Skin epidermis (tissue), 12 donors: Measurements from ENCODE around the gene ATP13A2.

Source experiments
- H3K27ac ChIP-seq, 21 experiments: fragments of 200-600 bp; sonication (generic) in 11 of 21; one replicate each; pipeline ENCODE4 v1.5.0; 2020; ENCODE audit warnings: mild to moderate bottlenecking in 3 of 21, inconsistent platforms in 2 of 21, moderate library complexity in 2 of 21
- H3K4me3 ChIP-seq, 7 experiments: fragments of 200-600 bp; sonication (generic) in 2 of 7; one replicate each; pipeline ENCODE4 v1.5.0; 2020; ENCODE audit warnings: inconsistent platforms in 2 of 7, mild to moderate bottlenecking in 2 of 7, moderate library complexity in 1 of 7

The ATP13A2 gene

DNA sequence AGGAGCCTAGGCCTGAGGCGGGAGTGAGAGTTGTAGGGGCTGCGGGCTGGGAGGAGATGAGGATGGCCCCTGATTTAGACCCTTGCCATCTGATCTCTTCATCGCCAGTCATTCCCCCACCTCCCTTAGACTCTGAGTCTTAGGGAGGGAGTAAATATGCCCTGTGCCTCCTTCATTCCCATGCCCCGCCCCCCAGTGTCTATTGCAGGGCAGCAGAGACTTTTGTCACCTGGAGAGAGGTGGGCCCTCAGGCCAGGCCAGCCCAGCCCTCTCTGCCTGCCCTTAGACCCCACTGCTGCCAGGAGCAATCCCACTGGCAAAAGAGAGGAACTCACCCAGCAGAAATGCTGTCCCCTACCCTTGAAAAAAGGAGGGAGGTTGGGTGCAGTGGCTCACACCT lies 28.1 kb downstream of the ATP13A2 start:
- H3K4me3 ChIP-seq: no peak overlapping the region
- peak overlapping the region in 2 of 21 experiments; percentile 16 to 31 for H3K27ac ChIP-seq

DNA sequence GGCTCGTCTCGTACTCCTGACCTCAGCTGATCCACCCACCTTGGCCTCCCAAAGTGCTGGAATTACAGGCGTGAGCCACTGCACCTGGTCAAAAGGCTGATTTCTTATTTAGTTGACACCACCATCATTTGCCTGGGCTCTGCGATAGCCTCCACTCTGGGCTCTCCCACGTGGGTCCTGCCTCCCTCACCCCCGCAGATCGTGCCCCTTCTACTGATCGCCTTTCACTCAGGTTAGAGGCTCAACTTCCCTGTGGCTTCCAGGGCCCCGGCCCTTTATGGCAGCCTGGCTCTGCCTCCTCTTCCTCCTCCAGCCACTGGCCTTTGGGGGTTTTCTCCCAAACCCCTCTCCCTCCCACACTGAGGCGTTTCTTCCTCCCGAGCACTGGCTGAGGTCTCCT lies 28.8 kb downstream of the ATP13A2 start:
- H3K4me3 ChIP-seq: no peak overlapping the region
- H3K27ac ChIP-seq: no peak overlapping the region

- no peak overlapping the region for H3K4me3 ChIP-seq
- H3K27ac ChIP-seq: peak overlapping the region in 16 of 21 experiments; percentile 2 to 89 (median 78)
Measured at GRCh38 chr1:16981269-16981849, 30.4 kb downstream of the ATP13A2 start.

DNA sequence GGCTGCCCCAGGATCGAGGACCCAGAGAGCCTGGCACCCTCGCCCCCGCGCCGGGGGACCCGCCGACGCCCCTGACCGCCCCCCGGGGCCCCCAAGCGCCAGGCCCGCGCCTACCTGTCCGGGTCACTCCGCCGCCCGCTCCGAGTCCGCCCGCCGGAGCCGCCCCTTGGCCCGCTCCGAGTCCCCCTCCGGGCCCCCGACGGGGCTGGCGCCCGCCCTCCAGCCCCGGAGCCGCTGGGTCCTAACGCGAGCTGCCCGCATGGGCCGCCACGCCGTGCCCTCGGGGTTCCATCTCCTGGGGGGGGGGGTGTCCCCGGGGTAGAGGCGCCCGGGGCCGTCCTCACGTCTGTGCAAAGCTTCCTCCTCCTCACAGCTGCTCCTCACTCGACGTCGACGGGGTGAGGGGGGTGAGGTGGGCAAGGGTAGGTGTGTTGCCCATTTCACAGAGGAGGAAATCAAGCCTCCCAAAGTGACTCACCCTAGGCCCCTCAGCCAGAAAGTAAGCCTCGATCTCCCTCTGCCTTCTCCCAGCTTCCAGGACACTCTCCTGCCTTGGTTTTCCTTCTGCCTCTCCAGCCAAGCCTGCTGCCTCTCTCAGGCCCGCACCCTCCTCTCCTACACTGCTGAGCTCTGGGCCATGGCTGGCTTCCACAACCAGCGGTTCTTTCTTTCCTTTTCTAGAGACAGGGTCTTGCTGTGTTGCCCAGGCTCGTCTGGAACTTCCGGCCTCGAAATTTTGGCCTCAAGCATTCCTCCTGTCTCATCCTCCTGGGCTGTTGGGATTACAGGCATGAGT lies 31.1 kb downstream of the ATP13A2 start, which contains the start of gene MFAP2:
Gene MFAP2 (minus strand): TSS at position 148 of the 796 bp plus-strand sequence. CDS start 2,347 bp downstream, outside the sequence.
- Histone ChIP-seq H3K27ac (peak within 1 kb of the TSS in 20 of 21 experiments; percentile 18 to 89 (median 78)), H3K4me3 (peak within 1 kb of the TSS; percentile 26 to 49 (median 37))

DNA sequence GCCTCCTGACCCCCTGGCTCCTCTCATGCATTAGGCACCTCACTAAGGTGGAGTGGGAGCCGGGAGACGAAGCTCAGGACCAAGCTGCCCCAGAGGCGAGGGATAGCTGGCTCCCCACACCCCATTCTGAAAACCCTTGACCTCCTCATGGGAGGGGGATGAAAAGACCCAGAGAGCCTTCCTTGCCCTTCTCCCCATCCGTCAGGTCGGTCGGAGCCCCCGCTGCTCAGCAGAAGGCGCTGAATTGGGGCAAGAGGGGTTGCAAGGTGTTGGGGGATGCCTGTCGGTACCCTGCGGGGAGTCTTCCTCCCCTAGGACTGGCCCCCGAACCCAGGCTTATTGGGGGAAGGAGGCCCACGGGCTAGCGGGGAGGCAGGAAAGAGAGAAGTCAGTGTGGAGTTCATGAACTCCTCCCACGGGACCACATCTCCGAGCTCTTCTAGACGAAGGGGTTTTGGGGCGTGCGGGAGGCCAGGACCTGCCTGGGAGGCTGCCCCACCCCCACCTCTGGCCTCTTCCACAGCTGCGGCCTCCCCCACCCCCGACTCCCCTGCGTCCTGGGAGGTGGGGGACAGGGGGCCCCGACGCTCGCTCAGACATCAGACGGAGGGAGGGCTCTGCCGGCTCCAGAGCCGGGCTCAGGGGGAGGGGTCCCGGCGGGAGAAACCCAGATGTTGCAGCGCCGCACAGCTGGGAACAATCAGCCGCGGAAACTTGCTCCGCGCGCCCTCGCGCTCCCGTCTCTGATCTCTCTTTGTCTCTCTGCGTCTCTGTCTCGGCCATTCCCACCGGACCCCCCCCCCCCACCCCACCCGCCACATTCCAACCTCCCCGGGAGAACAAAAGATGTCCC lies 32.0 kb downstream of the ATP13A2 start:
- H3K4me3 ChIP-seq: peak overlapping the region; percentile 26 to 49 (median 37)
- peak overlapping the region in 20 of 21 experiments; percentile 18 to 89 (median 78) for H3K27ac ChIP-seq

GRCh38 chr1:16978567-16979474 lies 32.9 kb downstream of the ATP13A2 start:
- Histone ChIP-seq H3K4me3 (peak overlapping the region; percentile 26 to 49 (median 37)), H3K27ac (peak overlapping the region; percentile 13 to 89 (median 78))

GRCh38 chr1:16978139-16978538 lies 33.6 kb downstream of the ATP13A2 start:
- no peak overlapping the region for H3K4me3 ChIP-seq
- H3K27ac ChIP-seq: peak overlapping the region in 13 of 21 experiments; percentile 2 to 89 (median 78)

DNA sequence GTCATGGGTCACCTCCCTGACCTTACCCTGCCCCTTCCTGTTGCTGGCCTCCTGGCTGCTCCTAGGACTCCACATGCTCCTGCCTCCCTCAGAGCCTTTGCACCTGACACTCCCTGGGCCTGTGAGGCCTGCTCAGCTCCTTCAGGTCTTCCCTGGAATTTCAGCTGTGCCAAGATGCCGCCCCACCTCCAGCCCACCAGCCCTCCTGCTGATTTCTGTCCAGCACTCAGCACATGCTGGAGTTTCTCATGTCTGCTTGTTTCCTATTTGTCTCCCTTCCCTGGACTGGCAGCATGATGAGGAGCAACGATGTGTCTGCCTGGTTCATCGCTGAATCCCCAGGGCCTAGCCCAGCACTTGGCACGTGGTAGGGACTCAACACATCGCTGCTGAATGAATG lies 34.4 kb downstream of the ATP13A2 start:
- no peak overlapping the region for H3K4me3 ChIP-seq
- H3K27ac ChIP-seq: peak overlapping the region in 3 of 21 experiments; percentile 2 to 89 (median 85)

GRCh38 chr1:16976966-16977365 lies 34.8 kb downstream of the ATP13A2 start:
- no peak overlapping the region for H3K4me3 ChIP-seq
- peak overlapping the region in 2 of 21 experiments; percentile 43 to 47 for H3K27ac ChIP-seq

GRCh38 chr1:16975838-16976237 lies 35.9 kb downstream of the ATP13A2 start:
- Histone ChIP-seq H3K27ac (peak overlapping the region in 5 of 21 experiments; percentile 12 to 45 (median 28)), H3K4me3 (no peak overlapping the region)

DNA sequence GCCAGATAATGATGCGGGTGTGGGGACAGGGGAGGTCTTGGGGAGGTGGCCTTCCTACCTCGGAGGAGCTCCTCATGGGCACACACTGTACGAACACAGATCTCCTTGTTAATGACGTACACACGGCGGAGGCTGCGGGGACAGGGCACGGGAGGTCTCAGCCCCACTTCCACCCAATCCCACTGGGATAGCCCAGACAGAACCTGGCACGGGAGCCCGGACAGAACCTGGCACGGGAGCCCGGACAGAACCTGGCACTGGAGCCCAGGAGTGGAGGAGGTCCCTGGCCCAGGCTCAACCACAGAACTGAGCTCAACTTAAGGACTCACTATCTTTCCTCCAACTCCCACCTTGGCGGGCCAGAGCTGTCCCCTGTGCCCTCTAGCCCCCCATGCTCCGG lies 36.5 kb downstream of the ATP13A2 start:
- H3K27ac ChIP-seq: no peak overlapping the region
- H3K4me3 ChIP-seq: no peak overlapping the region

DNA sequence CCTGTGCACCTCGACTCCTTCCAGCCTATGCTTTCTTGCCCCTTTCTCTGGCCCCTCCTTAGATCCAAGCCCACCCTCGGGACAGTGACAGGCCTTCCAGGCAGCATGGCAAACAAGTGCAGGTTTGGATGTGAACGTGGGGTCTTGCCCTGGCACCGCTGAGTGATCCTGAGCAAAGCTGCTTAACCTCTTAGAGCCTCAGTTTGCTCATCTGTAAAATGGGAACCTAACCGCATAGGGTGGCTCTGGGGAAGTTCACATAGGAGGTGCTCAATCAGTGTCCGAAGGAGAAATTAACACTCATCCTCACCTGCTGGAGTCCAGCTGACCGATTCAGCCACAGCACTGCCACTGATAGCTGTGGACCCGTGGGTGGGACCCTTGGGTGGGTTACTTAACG lies 38.5 kb downstream of the ATP13A2 start:
- Histone ChIP-seq H3K4me3 (no peak overlapping the region), H3K27ac (no peak overlapping the region)

GRCh38 chr1:16972189-16972895 lies 39.4 kb downstream of the ATP13A2 start:
- Histone ChIP-seq H3K4me3 (no peak overlapping the region), H3K27ac (peak overlapping the region in 1 of 21 experiments; percentile 38)

DNA sequence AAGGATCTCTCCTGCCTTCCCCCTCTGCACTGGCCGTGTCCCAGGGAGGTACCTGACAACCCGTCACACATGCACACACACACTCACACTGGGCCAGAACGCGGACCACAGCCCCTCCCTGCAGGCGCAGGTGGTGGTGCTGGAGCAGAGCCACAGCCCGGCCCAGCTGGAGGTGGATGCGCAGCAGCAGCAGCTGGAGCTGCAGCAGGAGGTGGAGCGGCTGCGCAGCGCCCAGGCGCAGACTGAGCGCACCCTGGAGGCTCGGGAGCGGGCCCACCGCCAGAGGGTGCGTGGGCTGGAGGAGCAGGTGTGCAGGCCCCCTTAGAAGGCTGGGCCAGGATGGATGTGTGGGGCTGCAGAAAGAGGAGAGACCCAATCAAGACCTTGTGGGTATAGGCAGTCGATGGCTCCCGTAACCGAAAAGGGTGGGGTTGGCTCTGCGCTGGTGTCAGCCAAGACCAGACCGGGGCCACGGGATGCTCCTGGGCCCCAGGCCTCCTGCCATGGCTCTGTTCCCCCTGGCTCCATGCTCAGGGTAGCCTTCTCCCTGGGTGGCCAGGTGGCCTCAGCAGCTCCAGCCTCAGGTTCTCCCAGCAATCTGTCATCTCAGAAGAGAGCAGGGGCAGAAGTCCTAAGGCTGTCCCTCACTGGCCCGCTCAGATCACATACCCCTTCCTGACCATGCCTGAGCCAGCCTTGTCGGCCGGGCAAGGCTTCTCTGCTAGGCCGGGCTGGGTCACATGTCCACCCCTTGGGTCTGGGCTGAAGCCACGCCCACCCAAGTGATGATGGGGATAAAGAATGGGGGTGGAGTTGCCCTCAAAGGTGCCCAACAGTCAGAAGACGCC lies 40.2 kb downstream of the ATP13A2 start:
- no peak overlapping the region for H3K4me3 ChIP-seq
- no peak overlapping the region for H3K27ac ChIP-seq

GRCh38 chr1:16970132-16970910 lies 41.4 kb downstream of the ATP13A2 start:
- Histone ChIP-seq H3K4me3 (no peak overlapping the region), H3K27ac (no peak overlapping the region)

DNA sequence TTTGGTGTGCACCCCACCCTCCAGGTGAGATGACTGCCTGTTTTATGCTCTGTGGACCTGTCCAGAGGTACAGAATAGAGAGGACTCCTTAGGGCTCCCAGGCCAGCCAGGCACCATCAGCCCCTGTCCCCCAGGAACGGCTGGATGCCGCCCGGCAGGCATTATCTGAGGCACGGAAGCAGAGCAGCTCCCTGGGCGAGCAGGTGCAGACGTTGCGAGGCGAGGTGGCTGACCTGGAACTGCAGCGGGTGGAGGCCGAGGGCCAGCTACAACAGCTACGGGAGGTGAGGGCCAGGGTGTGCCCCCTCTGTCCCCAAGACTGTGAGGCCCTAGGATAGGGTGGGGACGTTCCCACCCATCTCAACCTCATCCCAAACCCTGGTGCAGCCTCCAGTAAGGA lies 42.1 kb downstream of the ATP13A2 start:
- Histone ChIP-seq H3K27ac (no peak overlapping the region), H3K4me3 (no peak overlapping the region)
